Esophagus squamous epithelium (tissue), 5 donors: Measurements from ENCODE around the gene PARVA. TPM values are rescaled to one million over a fixed set of nuclear protein-coding genes. Genes with fewer than 3 reads are reported as not detected.

Source experiments
- DNase-seq: peaks from one replicate; lab custom pipeline; 2025; lab: John Stamatoyannopoulos, UW
- H3K27ac ChIP-seq, 4 donors: fragments of 200-600 bp; sonication (generic); one replicate each; pipeline ENCODE4 v1.5.1; 2016 to 2019; ENCODE audit warnings: mild to moderate bottlenecking in 1 of 4
- H3K27me3 ChIP-seq, 4 donors: fragments of 200-600 bp; sonication (generic); 1 replicate in 3 of 4; 2 replicates in 1 of 4; pipeline versions ENCODE4 v1.5.1 to v1.6.0; 2017 to 2021; ENCODE audit warnings: antibody characterized with exemption in 1 of 4
- H3K36me3 ChIP-seq, 3 donors: fragments of 200-600 bp; sonication (generic); one replicate each; pipeline ENCODE4 v1.5.1; 2016 to 2019
- H3K4me1 ChIP-seq, 3 donors: fragments of 200-600 bp; sonication (generic); one replicate each; pipeline ENCODE4 v1.5.1; 2017 to 2019
- H3K4me3 ChIP-seq, 4 donors: fragments of 200-600 bp; sonication (generic); 1 replicate in 3 of 4; 2 replicates in 1 of 4; pipeline ENCODE4 v1.5.1; 2016 to 2019; ENCODE audit warnings: mild to moderate bottlenecking in 2 of 4, moderate library complexity in 1 of 4
- H3K9me3 ChIP-seq, 3 donors: fragments of 200-600 bp; sonication (generic); one replicate each; pipeline ENCODE4 v1.5.1; 2016 to 2019
- CTCF ChIP-seq, 6 experiments: fragments of 450-650 bp in 4 of 6; fragments of 200-600 bp in 2 of 6; sonication (generic) in 2 of 6; IDR thresholded peaks; one replicate each; pipeline ENCODE4 v1.5.1; 2016 to 2019; ENCODE audit warnings: antibody characterized with exemption in 6 of 6, mild to moderate bottlenecking in 4 of 6, moderate library complexity in 4 of 6
- POLR2A ChIP-seq, 4 donors: fragments of 450-650 bp; IDR thresholded peaks; one replicate each; pipeline ENCODE4 v1.6.1; 2017; ENCODE audit warnings: antibody characterized with exemption in 4 of 4, mild to moderate bottlenecking in 4 of 4, moderate library complexity in 3 of 4
- WGBS, 2 donors: methylation state at CpG; one replicate each; pipeline ENCODE4 v1.1.5; 2018; 5-methylcytosine and 5-hydroxymethylcytosine counted together
- intact Hi-C: fragments of 100-400 bp; cut with DNase I; formaldehyde crosslinking; loops from one replicate; pipeline ENCODE4 v1.15.0; 2022
- total RNA-seq, 4 donors: library from RNA; depleted of rRNA; stranded (reverse); fragments of >200 nt; gene quantifications; one replicate each; pipeline ENCODE4 v1.1.0, GENCODE V29; 2016
- donor health status: DM: yes; HTN: yes; CAD: no.

PARVA gene
- total RNA-seq, result 10 to 100 TPM in 3 of 4 donors, 1 to 10 TPM in 1; 8.6 to 66.9 (median 16.2) TPM

GRCh38 chr11:12377106-12377823 lies at the start of gene PARVA:
TSS of gene PARVA (plus strand) at chr11:12377571. CDS start at chr11:12377648, 77 bp downstream.
- DNase-seq, result no peak
- WGBS, 2 donors, result 36 to 60% methylated on average over 4 to 9 of the region's 55 CpGs
- H3K4me1 ChIP-seq, result peaks cover 0 to 42% (median 8%) of the 10 kb centered on the region in 3 donors
- intact Hi-C loops, result no loop called here
- H3K27ac ChIP-seq, result peak within 1 kb of the TSS; percentile 87 to 98 (median 94)
- peaks cover 0 to 11% (median 0%) of the 10 kb centered on the region in 4 donors for H3K27me3 ChIP-seq
- no peaks in the 10 kb centered on the region for H3K9me3 ChIP-seq
- H3K36me3 ChIP-seq, result no peaks in the 10 kb centered on the region
- TF ChIP-seq CTCF (IDR thresholded peaks at IDR 0.05), result peak in 2 of 6 experiments; percentile 12 to 22
- peak in 2 of 4 donors; percentile 57 to 62 for TF ChIP-seq POLR2A (IDR thresholded peaks at IDR 0.05)
- H3K4me3 ChIP-seq, result peak within 1 kb of the TSS; percentile 58 to 88 (median 72)

GRCh38 chr11:12329169-12329568 lies 48.2 kb upstream of the PARVA start:
- no peak for DNase-seq
- 73 to 95% methylated on average over 2 to 4 of the region's 4 CpGs for WGBS, 2 donors
- Histone ChIP-seq H3K4me1 (peaks cover 4 to 20% (median 7%) of the 10 kb centered on the region in 3 donors), H3K27me3 (no peaks in the 10 kb centered on the region), H3K9me3 (no peaks in the 10 kb centered on the region), H3K27ac (no peak overlapping the region), H3K4me3 (no peak overlapping the region), H3K36me3 (no peaks in the 10 kb centered on the region)
- intact Hi-C loops, result loop anchor here (10.0 kb wide), 1 partner anchor 566 kb away; no protein-coding TSS in a partner anchor
- TF ChIP-seq CTCF (IDR thresholded peaks at IDR 0.05) (no peak), POLR2A (IDR thresholded peaks at IDR 0.05) (no peak)

- Histone ChIP-seq H3K4me1 (peaks cover 4 to 20% (median 7%) of the 10 kb centered on the region in 3 donors), H3K36me3 (no peaks in the 10 kb centered on the region), H3K27me3 (no peaks in the 10 kb centered on the region), H3K9me3 (no peaks in the 10 kb centered on the region), H3K4me3 (no peak overlapping the region), H3K27ac (no peak overlapping the region)
- TF ChIP-seq CTCF (IDR thresholded peaks at IDR 0.05), result no peak
- no peak for TF ChIP-seq POLR2A (IDR thresholded peaks at IDR 0.05)
- no peak for DNase-seq
- intact Hi-C loops, result loop anchor here (10.0 kb wide), 1 partner anchor 565 kb away; no protein-coding TSS in a partner anchor
- 74 to 81% methylated on average over 2 of the region's 2 CpGs for WGBS, 2 donors
Observed at GRCh38 chr11:12329797-12330196, 47.6 kb upstream of the PARVA start.

GRCh38 chr11:12330485-12331231 lies 46.7 kb upstream of the PARVA start:
- Histone ChIP-seq H3K4me3 (no peak overlapping the region), H3K27me3 (no peaks in the 10 kb centered on the region), H3K4me1 (peaks cover 4 to 20% (median 7%) of the 10 kb centered on the region in 3 donors), H3K9me3 (no peaks in the 10 kb centered on the region), H3K27ac (peak overlapping the region in 1 of 4 donors; percentile 9), H3K36me3 (no peaks in the 10 kb centered on the region)
- 45 to 51% methylated on average over 6 to 7 of the region's 7 CpGs for WGBS, 2 donors
- no peak for DNase-seq
- TF ChIP-seq POLR2A (IDR thresholded peaks at IDR 0.05) (no peak), CTCF (IDR thresholded peaks at IDR 0.05) (no peak)
- intact Hi-C loops, result no loop called here
